ENCODE measurements around the gene SETBP1. TPM values are rescaled to one million over a fixed set of nuclear protein-coding genes. Genes with fewer than 3 reads are reported as not detected.

The SETBP1 gene
- total and polyA plus RNA-seq, 2 of the 4 experiments (the other 2 are of a cell fraction) = 0.19 to 0.36 TPM

DNA sequence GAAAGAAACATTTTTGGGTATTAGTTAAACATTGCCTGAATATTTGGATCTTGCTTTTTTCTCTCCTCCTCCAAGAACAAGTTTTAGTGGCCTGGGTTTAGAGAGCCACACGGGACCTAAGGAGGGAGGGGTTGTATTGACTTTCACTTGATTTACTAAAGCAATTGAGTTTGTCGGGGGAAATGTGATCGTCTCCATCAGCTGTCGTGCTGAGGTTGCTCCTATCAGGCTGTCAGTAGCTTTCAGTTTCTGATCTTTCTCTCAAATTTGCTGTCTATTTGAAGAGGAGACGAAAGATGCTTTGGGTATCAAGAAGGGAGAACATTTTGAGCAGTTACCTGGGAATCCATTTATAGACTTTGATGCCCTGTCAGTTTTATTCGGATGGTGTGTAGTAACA is 106.0 kb downstream of the SETBP1 start:
- no peaks in the 10 kb centered on the region for H3K9me3 ChIP-seq (ENCODE audit: control insufficient read depth, insufficient read depth, low read length)
- no peak for TF ChIP-seq CEBPB (IDR thresholded peaks at IDR 0.05; ENCODE audit: low read depth, low read length)
- TF ChIP-seq, protein P1, sequence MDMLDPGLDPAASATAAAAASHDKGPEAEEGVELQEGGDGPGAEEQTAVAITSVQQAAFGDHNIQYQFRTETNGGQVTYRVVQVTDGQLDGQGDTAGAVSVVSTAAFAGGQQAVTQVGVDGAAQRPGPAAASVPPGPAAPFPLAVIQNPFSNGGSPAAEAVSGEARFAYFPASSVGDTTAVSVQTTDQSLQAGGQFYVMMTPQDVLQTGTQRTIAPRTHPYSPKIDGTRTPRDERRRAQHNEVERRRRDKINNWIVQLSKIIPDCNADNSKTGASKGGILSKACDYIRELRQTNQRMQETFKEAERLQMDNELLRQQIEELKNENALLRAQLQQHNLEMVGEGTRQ (IDR thresholded peaks at IDR 0.05; ENCODE audit: low read depth, low read length) = no peak
- TF ChIP-seq RCOR1 (IDR thresholded peaks at IDR 0.05; ENCODE audit: insufficient replicate concordance, low read length) = no peak
- no peak for TF ChIP-seq RFX5 (IDR thresholded peaks at IDR 0.05; ENCODE audit: low read depth, low read length)
- no peak for TF ChIP-seq NFE2L2 (IDR thresholded peaks at IDR 0.05; ENCODE audit: low read depth, low read length)
- no peaks in the 10 kb centered on the region for H3K9me1 ChIP-seq (ENCODE audit: insufficient read depth, low read length)
- H2BK20ac ChIP-seq (ENCODE audit: low read depth, low read length) = no peak overlapping the region
- no peak overlapping the region for H3K4me3 ChIP-seq (ENCODE audit: insufficient read depth, low read depth, low read length)
- H2AK9ac ChIP-seq (replicated peaks; ENCODE audit: low read depth, low read length, poor library complexity) = no peak overlapping the region
- H3K4me1 ChIP-seq (ENCODE audit: control insufficient read depth, insufficient read depth, low read length) = no peaks in the 10 kb centered on the region
- H2BK5ac ChIP-seq (ENCODE audit: low read depth, low read length, poor library complexity, severe bottlenecking) = no peak overlapping the region
- H3K36me3 ChIP-seq (ENCODE audit: control insufficient read depth, insufficient read depth, low read length) = no peaks in the 10 kb centered on the region
- H2AK5ac ChIP-seq (ENCODE audit: low read depth, low read length) = no peak overlapping the region
- ChIA-PET POLR2A (ENCODE audit: unreplicated experiment) (no interaction called here), CTCF (no interaction called here)
- DNase-seq (no peak), ATAC-seq (ENCODE audit: low read depth) (no peak)
- no peak overlapping the region for H3K4me2 ChIP-seq (ENCODE audit: low read depth, low read length)
- no peak overlapping the region for H3K9ac ChIP-seq (ENCODE audit: low read depth, low read length)
- WGBS, 2 experiments (ENCODE audit: extremely low coverage in 2 of 2, insufficient read length in 1 of 2) = no CpG with 5 or more reads among the region's 6 CpGs
- H3K4ac ChIP-seq (ENCODE audit: low read depth, low read length) = no peak overlapping the region
- no peak overlapping the region for H2BK15ac ChIP-seq (ENCODE audit: low read depth, low read length)
- dilution Hi-C loops (cut with HindIII; ENCODE audit: low sequenced_read_pairs, unreplicated experiment) = no loop called here
- no peaks in the 10 kb centered on the region for H4K20me1 ChIP-seq (ENCODE audit: insufficient read depth, low read length)
- in situ Hi-C loops (cut with MboI; ENCODE audit: low sequenced_read_pairs) = no loop called here
- intact Hi-C loops (cut with micrococcal nuclease) = no loop called here
- H3K56ac ChIP-seq (ENCODE audit: extremely low read depth, insufficient read depth, low read length) = no peak overlapping the region
- no peaks in the 10 kb centered on the region for H3K27me3 ChIP-seq (ENCODE audit: control insufficient read depth, insufficient read depth, low read length)
- BruUV-seq (replicated peaks) = no TSS peak
- no peaks in the 10 kb centered on the region for H3K79me1 ChIP-seq (ENCODE audit: low read depth in 1 of 2, low read length in 2 of 2)
- no peak overlapping the region for H3K23ac ChIP-seq (ENCODE audit: low read depth, low read length)
- no peak overlapping the region for H2BK120ac ChIP-seq (ENCODE audit: low read depth, low read length)
- H2AFZ ChIP-seq (replicated peaks; ENCODE audit: low read length, poor library complexity) = no peak overlapping the region
- no peak overlapping the region for H3K27ac ChIP-seq (ENCODE audit: insufficient read depth, low read length)
- no peak overlapping the region for H3K18ac ChIP-seq (ENCODE audit: low read depth, low read length)
- H3K14ac ChIP-seq (replicated peaks; ENCODE audit: low read depth, low read length) = no peak overlapping the region
- H4K5ac ChIP-seq (ENCODE audit: low read depth, low read length) = no peak overlapping the region
- H4K91ac ChIP-seq (ENCODE audit: insufficient read depth, low read depth, low read length) = no peak overlapping the region
- H4K8ac ChIP-seq (ENCODE audit: low read depth in 2 of 2, low read length in 2 of 2) = no peak overlapping the region

Data from IMR-90 (cell line).